ENCODE results near the gene ZNF558.
"Not testable (repeated sequence)": the region's sequence is repeated elsewhere in the genome, so short reads cannot be mapped to it uniquely, and the experiment has no call there.

The ZNF558 gene

DNA sequence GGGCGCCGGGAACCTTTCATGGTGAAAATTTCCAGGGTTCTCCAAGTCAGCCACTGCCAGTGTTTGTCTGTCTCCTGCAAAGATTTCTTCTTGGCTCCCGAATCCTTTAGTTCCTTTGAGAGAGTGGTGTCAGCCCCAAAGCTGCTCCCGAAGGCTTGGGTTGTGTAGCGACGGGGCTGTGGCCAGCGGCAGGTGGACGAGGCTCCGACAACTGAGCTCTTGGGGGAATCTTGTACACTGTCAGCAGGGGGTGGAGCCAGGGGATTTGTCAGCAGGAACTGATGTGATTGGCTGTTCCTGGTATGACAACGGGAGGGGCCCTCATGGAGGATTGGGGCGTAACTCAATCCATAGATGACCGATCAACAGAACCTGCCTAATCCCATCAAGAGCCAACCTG lies 58.5 kb downstream of the ZNF558 start:
- DNase-seq: not testable (repeated sequence)

DNA sequence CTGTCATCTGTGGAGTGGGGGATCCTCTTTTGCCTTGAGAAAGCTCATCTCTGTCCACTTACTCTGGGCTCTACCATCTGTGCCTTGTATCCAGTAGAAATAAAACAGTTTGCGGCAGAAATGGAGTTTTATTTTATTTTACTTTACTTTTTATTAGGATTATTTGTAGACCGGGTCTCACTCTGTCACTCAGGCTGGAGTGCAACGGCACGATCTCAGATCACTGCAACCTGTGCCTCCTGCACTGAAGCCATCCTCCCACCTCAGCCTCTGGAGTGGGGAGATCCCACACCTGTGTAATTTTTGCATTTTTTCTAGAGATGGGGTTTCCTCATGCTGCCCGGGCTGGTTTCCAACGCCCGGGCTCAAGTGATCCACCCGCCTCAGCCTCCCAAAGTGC lies 62.8 kb downstream of the ZNF558 start:
- DNase-seq: not testable (repeated sequence)

DNA sequence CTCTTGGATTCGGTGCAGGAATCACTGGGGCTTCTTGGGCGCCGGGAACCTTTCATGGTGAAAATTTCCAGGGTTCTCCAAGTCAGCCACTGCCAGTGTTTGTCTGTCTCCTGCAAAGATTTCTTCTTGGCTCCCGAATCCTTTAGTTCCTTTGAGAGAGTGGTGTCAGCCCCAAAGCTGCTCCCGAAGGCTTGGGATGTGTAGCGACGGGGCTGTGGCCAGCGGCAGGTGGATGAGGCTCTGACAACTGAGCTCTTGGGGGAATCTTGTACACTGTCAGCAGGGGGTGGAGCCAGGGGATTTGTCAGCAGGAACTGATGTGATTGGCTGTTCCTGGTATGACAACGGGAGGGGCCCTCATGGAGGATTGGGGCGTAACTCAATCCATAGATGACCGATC lies 64.8 kb downstream of the ZNF558 start:
- DNase-seq: not testable (repeated sequence)
